HEK293 (cell line): ENCODE results near the gene ATG101.

ENCODE experiments used
- IKZF3 ChIP-seq: fragments of 450-650 bp; IDR thresholded peaks from 2 replicates; pipeline ENCODE4 v1.5.0; 2018; ENCODE audit warnings: missing biosample characterization, mild to moderate bottlenecking, missing genetic modification characterization, moderate library complexity
- KLF9 ChIP-seq: fragments of 450-650 bp; formaldehyde crosslinking; IDR thresholded peaks from 2 replicates; pipeline ENCODE4 v1.5.1; 2016; ENCODE audit warnings: missing biosample characterization, missing genetic modification characterization, low read depth
- RBAK ChIP-seq: fragments of 450-650 bp; formaldehyde crosslinking; IDR thresholded peaks from 2 replicates; pipeline ENCODE4 v1.5.1; 2016; ENCODE audit warnings: missing biosample characterization, missing genetic modification characterization
- ZNF174 ChIP-seq: fragments of 450-650 bp; formaldehyde crosslinking; IDR thresholded peaks from 2 replicates; pipeline ENCODE4 v1.5.0; 2017; ENCODE audit warnings: missing biosample characterization, mild to moderate bottlenecking, missing genetic modification characterization
- ZNF223 ChIP-seq: fragments of 450-650 bp; formaldehyde crosslinking; IDR thresholded peaks from 2 replicates; pipeline ENCODE4 v1.5.1; 2016; ENCODE audit warnings: missing biosample characterization, missing genetic modification characterization
- ZNF24 ChIP-seq: fragments of 450-650 bp; formaldehyde crosslinking; IDR thresholded peaks from 2 replicates; pipeline ENCODE4 v1.5.1; 2016; ENCODE audit warnings: missing biosample characterization, missing genetic modification characterization
- ZNF274 ChIP-seq, 2 experiments: fragments of 200-500 bp in 1 of 2; fragments of 450-650 bp in 1 of 2; sonication (Bioruptor generic) in 1 of 2; formaldehyde crosslinking in 1 of 2; IDR thresholded peaks; 2 replicates each; pipeline versions ENCODE4 v1.5.1 to v1.6.1; 2014 to 2016; ENCODE audit warnings: borderline replicate concordance in 1 of 2, inconsistent platforms in 1 of 2, low read length in 1 of 2, missing biosample characterization in 1 of 2, missing genetic modification characterization in 1 of 2
- ZNF311 ChIP-seq: fragments of 450-650 bp; formaldehyde crosslinking; IDR thresholded peaks from 2 replicates; pipeline ENCODE4 v1.5.1; 2017; ENCODE audit warnings: missing biosample characterization, missing genetic modification characterization, borderline replicate concordance
- ZNF48 ChIP-seq: fragments of 450-650 bp; formaldehyde crosslinking; IDR thresholded peaks from 2 replicates; pipeline ENCODE4 v1.5.1; 2016; ENCODE audit warnings: missing biosample characterization, missing genetic modification characterization
- ZNF747 ChIP-seq: fragments of 450-650 bp; formaldehyde crosslinking; IDR thresholded peaks from 2 replicates; pipeline ENCODE4 v1.5.1; 2016; ENCODE audit warnings: missing biosample characterization, missing genetic modification characterization
- TF ChIP-seq, protein P1 (sequence below): fragments of 450-650 bp; formaldehyde crosslinking; IDR thresholded peaks from 2 replicates; pipeline ENCODE4 v1.5.1; 2016; ENCODE audit warnings: missing biosample characterization, missing genetic modification characterization
- TF ChIP-seq, protein P2 (sequence below): fragments of 450-650 bp; formaldehyde crosslinking; IDR thresholded peaks from 2 replicates; pipeline ENCODE4 v1.5.1; 2016; ENCODE audit warnings: missing biosample characterization, missing genetic modification characterization, low read depth
- TF ChIP-seq, protein P3 (sequence below): fragments of 450-650 bp; formaldehyde crosslinking; IDR thresholded peaks from 2 replicates; pipeline ENCODE4 v1.5.1; 2016; ENCODE audit warnings: missing biosample characterization, missing genetic modification characterization
- TF ChIP-seq, protein P4 (sequence below): fragments of 450-650 bp; formaldehyde crosslinking; IDR thresholded peaks from 2 replicates; pipeline ENCODE4 v1.5.1; 2017; ENCODE audit warnings: missing biosample characterization, mild to moderate bottlenecking, missing genetic modification characterization, moderate library complexity

DNA sequence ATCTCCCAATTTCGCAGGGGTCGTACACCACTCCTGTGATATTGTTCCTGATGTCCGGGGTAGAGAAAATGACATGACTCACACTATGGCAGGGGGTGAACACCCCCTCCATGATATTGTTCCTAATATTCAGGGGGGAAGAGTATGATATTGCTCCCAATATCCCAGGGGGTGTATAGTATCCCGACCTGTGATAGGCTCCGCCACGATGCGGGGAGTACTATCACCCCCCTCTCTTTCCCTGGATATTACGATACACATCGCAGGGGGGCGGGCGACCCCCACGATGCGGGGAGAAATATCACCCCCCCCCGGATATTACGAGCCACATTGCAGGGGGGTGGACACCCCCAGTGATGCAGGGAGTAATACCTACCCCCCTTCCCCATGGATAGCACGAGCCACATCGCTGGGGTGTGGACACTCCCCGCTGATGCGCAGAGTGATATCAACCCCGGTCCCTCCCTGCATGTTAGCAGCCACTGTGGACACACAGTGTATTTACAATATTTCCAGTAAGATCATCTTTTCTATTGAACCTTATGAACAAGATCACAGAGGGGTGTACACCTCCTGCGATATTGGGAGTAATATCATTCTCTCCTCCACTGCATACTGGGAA lies 27.4 kb downstream of the ATG101 start:
- TF ChIP-seq, protein P1, sequence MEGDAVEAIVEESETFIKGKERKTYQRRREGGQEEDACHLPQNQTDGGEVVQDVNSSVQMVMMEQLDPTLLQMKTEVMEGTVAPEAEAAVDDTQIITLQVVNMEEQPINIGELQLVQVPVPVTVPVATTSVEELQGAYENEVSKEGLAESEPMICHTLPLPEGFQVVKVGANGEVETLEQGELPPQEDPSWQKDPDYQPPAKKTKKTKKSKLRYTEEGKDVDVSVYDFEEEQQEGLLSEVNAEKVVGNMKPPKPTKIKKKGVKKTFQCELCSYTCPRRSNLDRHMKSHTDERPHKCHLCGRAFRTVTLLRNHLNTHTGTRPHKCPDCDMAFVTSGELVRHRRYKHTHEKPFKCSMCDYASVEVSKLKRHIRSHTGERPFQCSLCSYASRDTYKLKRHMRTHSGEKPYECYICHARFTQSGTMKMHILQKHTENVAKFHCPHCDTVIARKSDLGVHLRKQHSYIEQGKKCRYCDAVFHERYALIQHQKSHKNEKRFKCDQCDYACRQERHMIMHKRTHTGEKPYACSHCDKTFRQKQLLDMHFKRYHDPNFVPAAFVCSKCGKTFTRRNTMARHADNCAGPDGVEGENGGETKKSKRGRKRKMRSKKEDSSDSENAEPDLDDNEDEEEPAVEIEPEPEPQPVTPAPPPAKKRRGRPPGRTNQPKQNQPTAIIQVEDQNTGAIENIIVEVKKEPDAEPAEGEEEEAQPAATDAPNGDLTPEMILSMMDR (tag by site-specific recombination) = no peak
- TF ChIP-seq, protein P2, sequence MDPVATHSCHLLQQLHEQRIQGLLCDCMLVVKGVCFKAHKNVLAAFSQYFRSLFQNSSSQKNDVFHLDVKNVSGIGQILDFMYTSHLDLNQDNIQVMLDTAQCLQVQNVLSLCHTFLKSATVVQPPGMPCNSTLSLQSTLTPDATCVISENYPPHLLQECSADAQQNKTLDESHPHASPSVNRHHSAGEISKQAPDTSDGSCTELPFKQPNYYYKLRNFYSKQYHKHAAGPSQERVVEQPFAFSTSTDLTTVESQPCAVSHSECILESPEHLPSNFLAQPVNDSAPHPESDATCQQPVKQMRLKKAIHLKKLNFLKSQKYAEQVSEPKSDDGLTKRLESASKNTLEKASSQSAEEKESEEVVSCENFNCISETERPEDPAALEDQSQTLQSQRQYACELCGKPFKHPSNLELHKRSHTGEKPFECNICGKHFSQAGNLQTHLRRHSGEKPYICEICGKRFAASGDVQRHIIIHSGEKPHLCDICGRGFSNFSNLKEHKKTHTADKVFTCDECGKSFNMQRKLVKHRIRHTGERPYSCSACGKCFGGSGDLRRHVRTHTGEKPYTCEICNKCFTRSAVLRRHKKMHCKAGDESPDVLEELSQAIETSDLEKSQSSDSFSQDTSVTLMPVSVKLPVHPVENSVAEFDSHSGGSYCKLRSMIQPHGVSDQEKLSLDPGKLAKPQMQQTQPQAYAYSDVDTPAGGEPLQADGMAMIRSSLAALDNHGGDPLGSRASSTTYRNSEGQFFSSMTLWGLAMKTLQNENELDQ = no peak
- no peak for TF ChIP-seq ZNF747
- TF ChIP-seq KLF9 = no peak
- no peak for TF ChIP-seq ZNF48 (tag by site-specific recombination)
- TF ChIP-seq, protein P3, sequence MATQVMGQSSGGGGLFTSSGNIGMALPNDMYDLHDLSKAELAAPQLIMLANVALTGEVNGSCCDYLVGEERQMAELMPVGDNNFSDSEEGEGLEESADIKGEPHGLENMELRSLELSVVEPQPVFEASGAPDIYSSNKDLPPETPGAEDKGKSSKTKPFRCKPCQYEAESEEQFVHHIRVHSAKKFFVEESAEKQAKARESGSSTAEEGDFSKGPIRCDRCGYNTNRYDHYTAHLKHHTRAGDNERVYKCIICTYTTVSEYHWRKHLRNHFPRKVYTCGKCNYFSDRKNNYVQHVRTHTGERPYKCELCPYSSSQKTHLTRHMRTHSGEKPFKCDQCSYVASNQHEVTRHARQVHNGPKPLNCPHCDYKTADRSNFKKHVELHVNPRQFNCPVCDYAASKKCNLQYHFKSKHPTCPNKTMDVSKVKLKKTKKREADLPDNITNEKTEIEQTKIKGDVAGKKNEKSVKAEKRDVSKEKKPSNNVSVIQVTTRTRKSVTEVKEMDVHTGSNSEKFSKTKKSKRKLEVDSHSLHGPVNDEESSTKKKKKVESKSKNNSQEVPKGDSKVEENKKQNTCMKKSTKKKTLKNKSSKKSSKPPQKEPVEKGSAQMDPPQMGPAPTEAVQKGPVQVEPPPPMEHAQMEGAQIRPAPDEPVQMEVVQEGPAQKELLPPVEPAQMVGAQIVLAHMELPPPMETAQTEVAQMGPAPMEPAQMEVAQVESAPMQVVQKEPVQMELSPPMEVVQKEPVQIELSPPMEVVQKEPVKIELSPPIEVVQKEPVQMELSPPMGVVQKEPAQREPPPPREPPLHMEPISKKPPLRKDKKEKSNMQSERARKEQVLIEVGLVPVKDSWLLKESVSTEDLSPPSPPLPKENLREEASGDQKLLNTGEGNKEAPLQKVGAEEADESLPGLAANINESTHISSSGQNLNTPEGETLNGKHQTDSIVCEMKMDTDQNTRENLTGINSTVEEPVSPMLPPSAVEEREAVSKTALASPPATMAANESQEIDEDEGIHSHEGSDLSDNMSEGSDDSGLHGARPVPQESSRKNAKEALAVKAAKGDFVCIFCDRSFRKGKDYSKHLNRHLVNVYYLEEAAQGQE = no peak
- TF ChIP-seq ZNF274 (IDR thresholded peaks at IDR 0.05; ENCODE audit: low read length) = no peak
- TF ChIP-seq ZNF274 (tag by site-specific recombination; IDR thresholded peaks at IDR 0.05; ENCODE audit: borderline replicate concordance) = no peak
- no peak for TF ChIP-seq RBAK (tag by site-specific recombination)
- TF ChIP-seq ZNF223 (tag by site-specific recombination) = no peak
- no peak for TF ChIP-seq ZNF311 (tag by site-specific recombination)
- TF ChIP-seq IKZF3 (tag by site-specific recombination) = no peak
- no peak for TF ChIP-seq ZNF24
- no peak for TF ChIP-seq ZNF174 (tag by site-specific recombination)
- TF ChIP-seq, protein P4, sequence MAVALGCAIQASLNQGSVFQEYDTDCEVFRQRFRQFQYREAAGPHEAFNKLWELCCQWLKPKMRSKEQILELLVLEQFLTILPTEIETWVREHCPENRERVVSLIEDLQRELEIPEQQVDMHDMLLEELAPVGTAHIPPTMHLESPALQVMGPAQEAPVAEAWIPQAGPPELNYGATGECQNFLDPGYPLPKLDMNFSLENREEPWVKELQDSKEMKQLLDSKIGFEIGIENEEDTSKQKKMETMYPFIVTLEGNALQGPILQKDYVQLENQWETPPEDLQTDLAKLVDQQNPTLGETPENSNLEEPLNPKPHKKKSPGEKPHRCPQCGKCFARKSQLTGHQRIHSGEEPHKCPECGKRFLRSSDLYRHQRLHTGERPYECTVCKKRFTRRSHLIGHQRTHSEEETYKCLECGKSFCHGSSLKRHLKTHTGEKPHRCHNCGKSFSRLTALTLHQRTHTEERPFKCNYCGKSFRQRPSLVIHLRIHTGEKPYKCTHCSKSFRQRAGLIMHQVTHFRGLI (tag by site-specific recombination) = no peak
